Putamen (tissue), 1 donor: ENCODE data around the gene LSAMP.

Source experiments
- DNase-seq: peaks from one replicate; pipeline ENCODE4 v3.0.0-alpha.2; 2016; ENCODE audit warnings: low spot score

The LSAMP gene

DNA sequence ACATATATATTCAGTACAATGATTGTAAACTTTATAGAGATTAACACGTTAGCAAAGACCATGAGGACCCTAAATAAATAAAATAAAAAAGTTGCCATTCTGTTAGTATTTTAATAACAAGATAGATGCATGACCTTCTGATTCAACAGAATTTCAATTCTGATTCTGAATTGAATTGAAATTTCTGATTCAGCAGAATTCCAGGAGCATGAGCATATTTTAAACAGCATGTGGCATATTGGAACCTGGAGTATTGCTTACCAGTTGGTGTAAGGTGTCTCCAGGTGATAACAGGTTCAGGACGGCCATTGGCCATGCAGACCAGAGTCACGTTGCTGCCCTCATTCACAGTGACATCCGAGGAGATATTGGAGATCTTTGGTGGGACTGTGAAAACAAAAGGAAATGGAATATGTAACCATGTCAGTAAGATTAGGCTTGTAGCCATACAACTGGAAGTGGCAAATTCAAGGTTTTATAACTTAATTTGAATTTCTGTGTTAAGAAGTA, 426.0 kb downstream of the LSAMP start:
- no peak for DNase-seq

- DNase-seq = no peak
Measured at GRCh38 chr3:116018646-116019045, 426.6 kb downstream of the LSAMP start.

DNA sequence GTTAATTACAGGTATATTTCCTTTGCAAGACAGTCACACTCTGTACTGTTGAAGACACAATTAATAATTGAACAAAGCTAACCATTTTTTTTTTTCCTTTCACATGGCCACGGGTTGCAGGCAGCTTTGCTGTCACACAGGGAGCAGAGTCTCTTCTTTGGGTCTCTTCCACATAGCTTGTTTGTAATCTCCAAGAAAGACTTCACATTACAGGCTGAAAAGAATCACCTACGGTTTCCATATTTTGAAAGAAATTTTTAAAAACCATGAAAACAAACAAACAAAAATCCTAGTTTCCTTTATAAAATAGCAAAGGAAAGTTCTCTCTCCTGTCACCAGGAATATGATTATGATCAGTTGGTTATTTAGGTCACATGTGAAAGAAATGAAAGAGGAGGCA, 429.4 kb downstream of the LSAMP start:
- no peak for DNase-seq

GRCh38 chr3:116007000-116007399, 438.3 kb downstream of the LSAMP start:
- no peak for DNase-seq

GRCh38 chr3:116005404-116005803, 439.9 kb downstream of the LSAMP start:
- DNase-seq = no peak

DNA sequence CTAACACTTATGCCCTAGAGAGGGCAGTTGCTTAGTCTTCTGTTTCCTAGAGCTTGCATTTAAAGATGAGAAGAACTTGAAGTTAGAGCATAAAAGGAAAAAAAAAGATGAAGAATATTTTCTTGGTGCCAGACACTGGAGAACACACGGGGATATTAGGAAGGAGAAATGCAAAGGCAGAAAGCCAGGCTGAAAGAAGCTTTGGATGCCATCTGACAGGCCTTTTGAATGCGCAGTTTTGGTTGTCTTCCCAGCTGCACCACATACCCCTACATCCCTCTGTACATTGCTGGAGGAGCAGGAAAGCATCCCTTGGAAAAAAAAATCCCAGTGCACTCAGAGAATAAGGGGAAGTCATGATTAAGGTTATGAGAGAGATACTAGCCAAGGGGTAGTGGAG, 443.1 kb downstream of the LSAMP start:
- DNase-seq = no peak

- no peak for DNase-seq
Measured at GRCh38 chr3:116001151-116001621, 444.1 kb downstream of the LSAMP start.

DNA sequence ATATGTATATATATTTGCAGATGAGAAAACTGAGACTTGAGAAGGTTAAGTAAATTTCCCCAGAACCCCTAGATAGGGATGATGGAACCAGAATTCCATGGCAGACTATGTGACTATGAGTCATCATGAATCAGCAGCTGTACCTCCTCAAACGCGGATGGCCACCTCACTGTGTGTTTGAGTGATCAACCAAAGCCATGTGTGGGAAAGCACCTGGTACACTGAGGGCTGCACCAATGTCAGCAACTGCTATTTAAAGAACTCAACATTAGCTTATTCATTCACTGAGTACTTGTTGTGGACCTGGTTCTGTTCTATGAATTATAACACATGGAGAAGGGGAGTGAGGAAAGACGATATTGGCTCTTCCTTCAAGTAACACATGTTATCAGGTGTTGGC, 445.0 kb downstream of the LSAMP start:
- no peak for DNase-seq

DNA sequence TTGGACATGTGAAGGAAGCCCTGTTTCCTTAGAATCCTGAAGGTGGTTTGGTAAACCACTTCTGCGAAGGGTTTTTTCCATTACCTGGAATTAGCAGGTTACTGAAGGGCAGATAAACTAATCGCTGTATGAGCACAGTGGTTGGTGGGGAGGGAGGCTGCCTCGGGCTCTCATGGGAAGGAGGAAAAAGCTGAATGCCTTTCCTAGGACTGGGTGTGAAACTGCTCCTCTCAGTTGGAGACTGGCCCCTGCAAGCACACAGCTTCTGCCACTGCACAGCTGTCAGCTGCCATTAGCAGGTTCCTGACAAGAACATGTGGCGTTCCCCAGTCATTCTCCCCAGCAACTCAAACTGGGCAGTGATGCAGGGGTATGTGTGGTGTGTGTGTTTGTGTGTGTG, 445.7 kb downstream of the LSAMP start:
- DNase-seq = peak; percentile 3

DNA sequence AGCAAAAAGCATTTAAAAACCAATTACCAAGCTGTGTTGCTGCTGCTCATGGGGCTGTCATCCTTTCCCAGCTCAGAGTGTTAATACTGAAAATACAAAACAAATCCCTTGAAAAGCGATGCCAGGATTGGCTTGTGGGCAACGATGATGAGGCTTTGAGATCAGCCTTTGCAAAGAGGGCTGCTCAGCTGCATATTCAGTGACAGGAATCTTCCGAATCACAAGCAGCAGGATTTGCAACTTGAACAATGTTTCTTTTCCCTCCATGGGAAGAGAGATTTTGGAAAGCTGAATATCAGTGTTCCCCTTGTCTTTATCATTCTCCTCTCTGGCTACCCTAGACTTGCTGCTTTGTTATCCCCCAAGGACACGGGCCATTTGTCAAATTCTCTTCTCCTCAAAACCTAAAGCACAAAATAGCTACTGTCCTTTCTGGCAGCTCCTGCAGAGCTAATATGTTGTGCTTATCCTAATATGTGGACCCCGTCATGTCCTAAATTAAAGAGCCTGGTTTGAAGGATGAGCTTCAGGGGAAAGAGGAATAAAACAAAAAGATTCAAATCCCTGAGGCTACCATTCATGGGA, 446.2 kb downstream of the LSAMP start:
- peak; percentile 49 for DNase-seq

GRCh38 chr3:115996420-115997108, 448.7 kb downstream of the LSAMP start:
- no peak for DNase-seq

- no peak for DNase-seq
Measured at GRCh38 chr3:115990669-115991068, 454.6 kb downstream of the LSAMP start.

GRCh38 chr3:115989684-115990421, 455.4 kb downstream of the LSAMP start:
- DNase-seq = peak; percentile 15

DNA sequence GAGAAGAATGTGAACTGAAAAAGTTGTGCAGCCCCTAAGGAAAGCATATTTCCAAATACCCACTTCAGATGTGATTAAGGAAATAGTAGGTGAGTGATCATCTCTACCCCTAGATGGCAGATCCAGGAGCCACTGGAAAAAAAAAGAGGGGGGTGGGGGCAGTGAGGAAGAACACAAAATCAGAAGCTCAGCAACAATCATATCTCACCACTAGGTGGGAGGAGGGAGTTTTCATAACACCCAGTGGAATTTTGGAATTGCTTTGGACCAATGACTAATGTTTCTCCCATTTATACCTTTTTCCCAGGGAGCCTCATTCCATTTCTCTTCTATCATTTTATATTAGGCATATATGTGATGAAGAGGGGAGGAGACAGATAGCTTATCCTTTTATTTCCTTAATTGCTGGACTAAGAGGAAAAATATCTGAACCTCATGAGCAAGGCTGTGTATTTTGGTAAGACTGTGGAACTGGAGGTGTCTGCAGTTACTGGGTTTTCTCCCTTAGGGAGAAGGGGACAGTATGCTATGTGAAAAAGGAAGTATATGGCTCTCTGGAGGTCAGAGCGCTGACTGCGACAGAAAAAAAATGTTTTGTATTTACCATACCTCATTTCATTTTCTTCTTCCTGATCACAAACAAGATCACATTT, 458.6 kb downstream of the LSAMP start:
- DNase-seq = no peak

DNA sequence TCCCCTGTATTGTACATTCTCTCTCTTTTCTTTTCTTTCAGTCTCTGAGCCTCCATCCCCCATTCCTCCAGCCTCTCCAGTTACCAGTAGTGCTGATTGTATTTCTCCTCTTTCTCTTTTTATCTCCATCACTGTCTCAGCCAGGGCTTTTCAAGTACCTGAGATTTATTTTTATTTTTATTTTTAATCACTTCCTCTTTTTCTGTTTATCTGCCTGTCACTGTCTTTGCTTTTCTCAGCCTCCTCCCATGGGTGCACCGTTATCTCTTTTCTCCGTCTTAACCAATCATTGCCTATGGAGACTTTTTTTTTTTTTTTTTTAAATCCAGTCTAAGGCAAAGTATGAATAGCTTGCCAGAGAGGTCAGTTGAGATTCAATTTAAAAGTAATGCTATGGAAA, 462.7 kb downstream of the LSAMP start:
- DNase-seq = no peak

- no peak for DNase-seq
Measured at GRCh38 chr3:115982108-115982507, 463.2 kb downstream of the LSAMP start.

GRCh38 chr3:115980709-115981108, 464.6 kb downstream of the LSAMP start:
- DNase-seq = no peak

GRCh38 chr3:115977866-115978265, 467.4 kb downstream of the LSAMP start:
- no peak for DNase-seq

DNA sequence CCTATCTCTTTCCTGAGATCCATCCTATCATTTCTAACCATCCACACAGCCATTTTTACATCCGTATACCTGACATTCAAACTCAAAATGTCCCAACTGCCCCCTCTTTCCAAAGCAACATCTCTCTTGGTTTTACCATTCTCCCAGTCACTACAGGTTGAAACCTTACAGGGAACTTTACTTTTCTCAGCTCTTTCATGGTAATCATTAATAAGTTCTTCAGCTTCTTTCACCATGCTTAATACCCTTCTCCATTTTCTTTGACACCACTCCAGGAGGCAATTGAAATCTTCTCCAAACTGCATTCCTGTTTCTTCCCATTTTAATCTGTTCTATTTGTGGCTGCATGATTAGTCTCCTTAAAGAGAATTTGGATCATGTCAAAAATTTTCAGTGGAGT, 469.5 kb downstream of the LSAMP start:
- no peak for DNase-seq

DNA sequence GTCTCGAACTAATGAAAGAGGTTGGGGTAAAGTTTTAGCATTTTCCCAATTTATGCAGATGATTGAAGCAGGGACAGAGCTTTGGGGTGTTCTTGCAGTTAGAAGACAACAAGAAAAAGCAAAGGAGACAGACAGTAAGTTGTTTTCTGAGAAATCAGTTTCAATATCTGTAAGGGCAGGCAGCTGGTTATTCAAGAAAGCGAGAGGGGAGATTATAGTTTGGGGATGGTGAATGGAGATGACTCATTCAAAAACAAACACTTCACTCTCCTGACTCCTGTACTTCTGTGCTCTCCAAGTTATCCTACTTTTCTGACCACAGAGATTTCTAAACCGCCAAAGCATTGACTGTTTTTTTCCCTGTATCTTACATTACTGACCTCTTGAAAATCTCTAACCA, 469.9 kb downstream of the LSAMP start:
- no peak for DNase-seq

GRCh38 chr3:115974940-115975339, 470.3 kb downstream of the LSAMP start:
- DNase-seq = no peak

DNA sequence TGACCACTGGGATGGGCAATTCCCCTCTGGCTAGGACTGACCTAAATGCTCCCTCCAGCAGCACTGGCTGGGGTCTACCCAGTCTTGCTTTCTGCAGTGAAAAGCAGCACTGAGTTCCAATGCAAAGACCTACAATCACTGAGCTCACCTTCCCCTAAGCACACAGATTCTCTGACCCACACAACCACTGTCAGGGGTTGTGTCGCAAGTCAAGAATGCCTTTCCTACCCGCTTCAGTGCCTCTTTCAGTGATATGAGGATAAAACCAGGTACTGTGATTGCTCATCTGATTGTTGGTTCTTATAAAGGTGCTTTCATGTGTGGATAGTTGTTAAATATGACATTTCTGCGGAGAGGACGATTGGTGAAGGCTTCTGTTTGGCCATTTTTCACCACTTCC, 476.4 kb downstream of the LSAMP start:
- no peak for DNase-seq

- DNase-seq = peak; percentile 19
Measured at GRCh38 chr3:115961380-115961779, 483.9 kb downstream of the LSAMP start.
